Fibroblast of lung (primary cell): ENCODE results near the gene CNTNAP3B. TPM values are rescaled to one million over a fixed set of nuclear protein-coding genes. Genes with fewer than 3 reads are reported as not detected.
"Not testable (repeated sequence)": the region's sequence is repeated elsewhere in the genome, so short reads cannot be mapped to it uniquely, and the experiment has no call there.

Experiments used
- DNase-seq, 2 donors: peaks; one replicate each; pipeline versions ENCODE4 v3.0.0 to v3.0.0-alpha.2; 2010; ENCODE audit warnings: low read depth in 2 of 2
- H2AFZ ChIP-seq: 2 replicates; pipeline ENCODE4 v1.5.1; 2012; ENCODE audit warnings: low read length, control low read depth, inconsistent platforms
- H3K27ac ChIP-seq: 2 replicates; pipeline ENCODE4 v1.5.1; 2011; ENCODE audit warnings: low read length, control low read depth; ENCODE audit not compliant: insufficient read depth
- H3K27me3 ChIP-seq: 2 replicates; pipeline ENCODE4 v1.5.1; 2011; ENCODE audit warnings: mild to moderate bottlenecking, low read length; ENCODE audit not compliant: control insufficient read depth, insufficient read depth
- H3K36me3 ChIP-seq: 2 replicates; pipeline ENCODE4 v1.5.1; 2011; ENCODE audit warnings: low read length; ENCODE audit not compliant: control insufficient read depth, insufficient read depth
- H3K4me1 ChIP-seq: 2 replicates; pipeline ENCODE4 v1.5.1; 2011; ENCODE audit warnings: low read length; ENCODE audit not compliant: control insufficient read depth, insufficient read depth; ENCODE audit errors: extremely low read depth
- H3K4me2 ChIP-seq: 2 replicates; pipeline ENCODE4 v1.5.1; 2011; ENCODE audit warnings: low read length, control low read depth; ENCODE audit not compliant: insufficient read depth; ENCODE audit errors: extremely low read depth
- H3K4me3 ChIP-seq, 4 experiments: fragments of 200-600 bp in 1 of 4; sonication (generic) in 1 of 4; replicated peaks in 1 of 4; 2 replicates each; pipeline ENCODE4 v1.5.1; 2011 to 2016; ENCODE audit warnings: low read length in 4 of 4, low read depth in 3 of 4, mild to moderate bottlenecking in 3 of 4, control low read depth in 2 of 4, inconsistent platforms in 1 of 4, mixed read lengths in 1 of 4; ENCODE audit not compliant: insufficient read depth in 1 of 4; ENCODE audit errors: control extremely low read depth in 1 of 4
- H3K79me2 ChIP-seq: 2 replicates; pipeline ENCODE4 v1.5.1; 2012; ENCODE audit warnings: mild to moderate bottlenecking, low read length, inconsistent platforms; ENCODE audit not compliant: control insufficient read depth, insufficient read depth
- H3K9ac ChIP-seq: 2 replicates; pipeline ENCODE4 v1.5.1; 2011; ENCODE audit warnings: mild to moderate bottlenecking, low read length, control low read depth; ENCODE audit not compliant: insufficient read depth
- H3K9me3 ChIP-seq: 2 replicates; pipeline ENCODE4 v1.5.1; 2012; ENCODE audit warnings: low read depth, low read length; ENCODE audit not compliant: control insufficient read depth, insufficient read depth
- H4K20me1 ChIP-seq: 2 replicates; pipeline ENCODE4 v1.5.1; 2011; ENCODE audit warnings: low read length; ENCODE audit not compliant: control insufficient read depth, insufficient read depth; ENCODE audit errors: extremely low read depth
- polyA plus RNA-seq, 2 donors: library from polyadenylated mRNA; depleted of rRNA in 1 of 2; stranded (reverse) in 1 of 2; unstranded in 1 of 2; fragments of >200 nt; gene quantifications; 2 replicates each; pipeline ENCODE4 v1.2.1, GENCODE V29; 2011 to 2012; ENCODE audit warnings: missing spikeins in 1 of 2
- total RNA-seq: library from RNA; depleted of rRNA; stranded (reverse); fragments of >200 nt; gene quantifications from 2 replicates; pipeline ENCODE4 v1.2.1, GENCODE V29; 2014

The CNTNAP3B gene
- total and polyA plus RNA-seq, 2 donors (not counting 1 experiment from before 2014, with no cell fraction given): 0.73 TPM; not detected in 1

DNA sequence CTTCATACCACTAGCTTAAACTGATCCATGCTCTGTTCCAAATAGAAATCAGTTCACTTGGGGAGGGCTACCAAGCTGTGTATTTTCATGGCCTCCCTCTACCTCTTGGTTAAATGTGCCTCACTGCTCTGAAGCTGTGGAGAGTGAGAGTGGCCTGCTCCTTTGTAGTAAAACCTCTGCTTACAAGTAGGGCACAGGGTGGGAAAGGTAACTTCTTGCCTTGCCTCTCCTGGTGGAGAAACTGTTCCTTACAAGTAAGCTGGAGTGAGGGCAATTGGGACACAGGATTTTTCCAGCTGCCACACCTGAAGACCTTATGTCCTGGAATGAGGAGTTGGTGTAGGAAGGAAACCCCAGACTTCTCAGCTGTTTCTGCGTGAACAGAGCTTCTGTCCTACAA is 211.9 kb downstream of the CNTNAP3B start:
- DNase-seq, H3K4me3 ChIP-seq, H2AFZ ChIP-seq, H4K20me1 ChIP-seq, H3K9ac ChIP-seq, H3K79me2 ChIP-seq, H3K27me3 ChIP-seq, H3K9me3 ChIP-seq, H3K36me3 ChIP-seq, H3K4me1 ChIP-seq, H3K27ac ChIP-seq, H3K4me2 ChIP-seq: not testable (repeated sequence)

DNA sequence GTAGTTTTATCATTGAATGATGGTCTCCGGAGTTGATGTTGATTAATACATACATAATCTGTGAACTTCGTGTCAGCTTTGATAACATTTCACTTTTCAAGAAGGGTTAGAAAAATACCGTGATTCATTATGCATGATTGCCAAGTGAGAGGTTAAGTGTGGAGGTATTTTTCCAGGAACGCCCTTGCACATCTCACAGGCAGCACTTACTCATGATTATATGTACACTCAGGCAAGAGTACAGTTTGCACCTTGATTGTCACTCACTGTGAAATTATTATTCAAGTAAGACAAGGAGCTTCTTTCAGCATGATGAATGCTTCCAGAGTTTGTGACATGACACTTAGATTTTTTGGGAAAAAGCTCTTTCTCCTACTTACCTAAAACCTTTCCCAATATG is 223.7 kb downstream of the CNTNAP3B start:
- not testable (repeated sequence) for H2AFZ ChIP-seq, H3K79me2 ChIP-seq, H3K27ac ChIP-seq, H3K4me3 ChIP-seq, H3K36me3 ChIP-seq, H3K4me2 ChIP-seq, DNase-seq, H3K4me1 ChIP-seq, H3K9me3 ChIP-seq, H3K9ac ChIP-seq, H3K27me3 ChIP-seq, H4K20me1 ChIP-seq

DNA sequence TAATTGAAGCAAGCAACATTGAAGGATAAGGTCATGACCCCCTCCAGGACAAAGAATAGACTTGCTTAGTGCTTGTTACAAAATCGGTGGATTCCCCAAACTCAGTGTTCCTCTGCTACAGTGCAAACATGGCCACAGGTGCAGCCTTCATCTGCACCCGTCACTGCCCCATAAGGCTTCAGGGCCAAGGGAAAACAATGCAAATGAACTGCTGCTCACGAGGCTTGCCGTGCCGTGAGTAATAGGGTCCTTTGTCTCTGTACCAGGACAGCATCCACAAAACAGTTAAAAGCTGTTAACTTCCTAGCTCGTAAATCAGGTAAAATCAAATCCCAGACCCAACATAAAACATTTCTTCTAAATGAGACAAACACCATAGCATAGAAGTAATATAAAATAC is 226.5 kb downstream of the CNTNAP3B start:
- not testable (repeated sequence) for H3K9me3 ChIP-seq, H3K4me3 ChIP-seq, H3K79me2 ChIP-seq, H3K27me3 ChIP-seq, H4K20me1 ChIP-seq, H3K9ac ChIP-seq, H3K4me1 ChIP-seq, H2AFZ ChIP-seq, H3K27ac ChIP-seq, H3K36me3 ChIP-seq, H3K4me2 ChIP-seq, DNase-seq

DNA sequence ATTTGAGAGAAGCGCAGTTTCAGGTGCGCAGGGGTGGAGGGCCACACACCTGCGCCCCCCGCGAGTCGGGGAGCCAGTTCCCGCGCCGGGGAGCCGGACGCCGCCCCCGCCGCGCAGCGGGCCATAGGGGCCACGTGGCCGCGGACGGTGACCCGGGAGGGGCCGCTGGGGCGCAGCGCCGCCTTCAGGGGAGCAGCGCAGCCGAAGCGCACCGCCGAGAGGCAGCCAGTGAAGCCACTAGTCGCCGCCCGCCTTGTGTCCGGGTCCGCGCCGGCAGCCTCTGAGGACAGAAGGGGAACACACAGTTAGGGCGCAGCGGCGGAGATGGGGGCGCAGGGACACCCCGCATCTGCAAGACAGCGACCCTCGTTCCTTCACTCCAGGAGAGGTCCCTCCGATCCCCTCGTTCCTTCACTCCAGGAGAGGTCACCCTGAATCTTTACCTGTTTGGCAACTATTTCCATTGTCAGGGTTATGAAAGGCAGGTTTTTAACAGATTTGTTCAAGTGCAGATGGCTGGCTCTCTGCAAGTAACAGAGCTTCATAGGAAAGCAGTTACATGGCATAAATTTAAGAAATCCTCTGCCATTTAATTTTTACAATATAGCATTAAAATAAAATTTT is 230.4 kb downstream of the CNTNAP3B start:
- not testable (repeated sequence) for H3K79me2 ChIP-seq, H2AFZ ChIP-seq, H3K4me1 ChIP-seq, H3K9me3 ChIP-seq, DNase-seq, H3K27ac ChIP-seq, H3K27me3 ChIP-seq, H3K4me3 ChIP-seq, H3K36me3 ChIP-seq, H4K20me1 ChIP-seq, H3K9ac ChIP-seq, H3K4me2 ChIP-seq

DNA sequence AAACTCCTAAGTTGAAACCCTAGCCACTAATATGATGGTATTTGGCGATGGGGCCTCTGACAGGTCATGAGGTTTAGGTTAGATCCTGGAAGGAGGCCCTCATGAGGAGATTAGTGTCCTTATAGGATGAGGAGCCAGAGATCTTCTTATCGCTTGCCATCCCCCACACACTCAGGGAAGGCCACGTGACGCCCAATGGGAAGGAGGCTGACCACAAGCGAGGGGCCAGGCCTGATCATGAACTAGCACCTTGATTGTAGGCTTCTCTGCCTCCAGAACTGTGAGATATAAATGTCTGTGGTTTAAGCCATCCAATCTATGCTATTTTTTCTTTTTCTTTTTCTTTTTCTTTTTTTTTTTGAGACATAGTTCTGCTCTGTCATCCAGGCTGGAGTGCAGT is 254.7 kb downstream of the CNTNAP3B start:
- H3K79me2 ChIP-seq, H2AFZ ChIP-seq, DNase-seq, H3K4me1 ChIP-seq, H3K27me3 ChIP-seq, H3K36me3 ChIP-seq, H3K27ac ChIP-seq, H3K4me3 ChIP-seq, H4K20me1 ChIP-seq, H3K9ac ChIP-seq, H3K4me2 ChIP-seq, H3K9me3 ChIP-seq: not testable (repeated sequence)

DNA sequence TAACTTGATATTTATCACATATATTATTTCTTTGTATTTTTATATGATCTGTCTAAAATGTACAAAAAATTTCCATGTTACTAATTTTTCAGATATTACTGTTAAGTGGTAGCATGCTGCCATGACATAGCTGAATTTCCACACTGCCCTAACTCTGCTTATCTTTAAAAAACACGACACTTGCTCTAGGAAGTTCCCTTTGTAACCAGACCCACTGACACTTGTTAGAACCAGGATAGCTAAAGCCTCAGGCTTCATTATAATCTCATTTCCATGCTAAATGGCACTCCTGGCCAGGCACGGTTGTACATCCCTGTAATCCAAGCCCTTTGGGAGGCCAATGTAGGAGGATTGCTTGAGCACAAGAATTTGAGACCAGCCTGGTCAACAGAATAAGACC is 273.8 kb downstream of the CNTNAP3B start:
- H3K36me3 ChIP-seq, DNase-seq, H4K20me1 ChIP-seq, H3K9ac ChIP-seq, H3K79me2 ChIP-seq, H3K4me2 ChIP-seq, H3K9me3 ChIP-seq, H3K27ac ChIP-seq, H2AFZ ChIP-seq, H3K4me3 ChIP-seq, H3K27me3 ChIP-seq, H3K4me1 ChIP-seq: not testable (repeated sequence)
